ENCODE results near the gene RNF38.
"Not testable (repeated sequence)": the region's sequence is repeated elsewhere in the genome, so short reads cannot be mapped to it uniquely, and the experiment has no call there.

Gene RNF38

DNA sequence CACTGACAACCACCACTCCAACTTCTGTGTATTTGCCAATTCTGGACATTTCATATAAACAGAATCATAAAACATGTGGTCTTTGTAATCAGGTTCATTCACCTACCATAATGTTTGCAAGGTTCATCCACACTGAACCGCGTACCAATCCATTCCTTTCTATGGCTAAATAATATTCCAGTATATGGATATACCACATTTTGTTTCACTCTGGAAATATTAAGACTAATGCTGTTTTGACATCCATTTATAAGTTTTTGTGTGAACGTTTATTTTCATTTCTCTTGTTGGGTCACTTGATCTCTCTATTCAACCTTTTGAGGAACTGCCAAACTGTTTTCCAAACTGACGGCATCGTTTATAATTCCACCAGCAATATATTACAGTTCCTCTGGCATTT is 26.3 kb upstream of the RNF38 start:
- DNase-seq (ENCODE audit: insufficient read length, low spot score) = no peak
- no peak for TF ChIP-seq POLR2A (IDR thresholded peaks at IDR 0.05; ENCODE audit: low read depth, low read length)
- no peak for FAIRE-seq

DNA sequence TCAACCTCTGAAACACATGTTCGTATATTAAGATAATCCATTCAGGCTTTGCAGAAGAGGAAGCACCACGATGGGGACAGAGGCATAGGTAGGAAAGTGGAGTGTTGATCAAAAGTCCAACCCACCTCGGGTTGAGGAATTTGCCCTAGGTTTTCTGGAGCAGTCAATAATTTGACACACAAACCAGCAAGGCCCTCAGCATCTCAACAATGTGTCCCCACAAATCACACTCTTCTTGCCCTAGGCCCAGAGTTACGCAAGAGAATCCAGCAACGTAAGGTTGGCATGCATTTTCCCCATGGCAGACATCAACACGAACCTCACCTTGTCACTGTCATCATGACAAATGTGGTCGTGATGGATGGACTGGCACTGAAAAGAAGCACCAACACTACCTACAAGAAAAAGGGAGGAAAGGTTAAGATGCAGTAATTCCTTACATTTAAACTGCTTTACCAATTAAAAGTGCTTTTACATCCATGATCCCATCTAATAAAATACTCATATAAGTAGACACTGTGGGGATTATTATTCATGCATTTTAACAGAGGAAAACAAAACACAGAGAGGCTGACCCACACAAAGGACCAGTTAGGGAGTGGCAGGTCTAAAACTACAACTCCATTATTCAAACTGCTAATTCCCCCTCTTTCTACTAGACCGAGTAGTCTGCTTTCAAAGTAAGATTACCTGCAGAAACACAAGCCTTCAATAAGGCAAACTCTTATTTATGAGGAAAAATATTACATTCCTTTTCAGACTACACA is 24.4 kb upstream of the RNF38 start:
- no peak for FAIRE-seq

DNA sequence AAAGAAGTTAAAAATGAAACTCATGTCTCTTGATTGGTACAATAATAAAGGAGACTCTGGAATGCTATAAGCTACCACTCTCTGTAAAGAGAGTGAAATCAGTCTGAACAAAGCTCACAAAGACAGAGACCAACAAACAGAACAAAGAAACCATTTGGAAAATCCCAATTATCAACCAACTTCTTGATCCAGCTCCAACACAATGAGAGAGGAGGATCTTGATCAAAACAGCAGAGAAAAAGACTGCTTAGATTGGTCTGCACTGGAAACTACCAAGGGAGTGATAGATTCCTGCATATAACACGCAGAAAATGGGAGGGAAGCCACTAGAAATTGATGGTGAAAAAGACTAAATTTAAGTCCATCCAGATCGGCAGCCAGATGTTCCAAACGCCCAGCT is 23.1 kb upstream of the RNF38 start:
- FAIRE-seq = no peak

More for the DNA sequence above, 24.4 kb upstream of the RNF38 start:
- DNase-seq (ENCODE audit: insufficient read length, low spot score) = no peak
- TF ChIP-seq POLR2A (IDR thresholded peaks at IDR 0.05; ENCODE audit: low read depth, low read length) = no peak

DNA sequence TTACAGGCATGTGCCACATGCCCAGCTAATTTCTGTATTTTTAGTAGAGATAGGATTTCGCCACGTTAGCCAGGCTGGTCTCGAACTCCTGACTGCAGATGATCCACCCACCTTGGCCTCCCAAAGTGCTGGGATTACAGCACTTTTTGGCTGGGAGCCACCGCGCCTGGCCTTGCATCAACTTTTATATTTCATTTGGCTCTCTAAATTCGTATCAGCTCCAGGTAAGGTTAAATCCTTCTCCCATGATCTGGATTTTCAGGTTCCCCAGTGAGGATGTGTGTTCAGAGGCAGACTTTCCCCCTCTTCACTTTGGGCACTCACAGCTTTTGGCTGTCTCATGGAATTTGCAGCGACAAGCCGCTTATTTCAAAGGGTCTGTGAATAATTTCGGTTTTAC is 16.8 kb upstream of the RNF38 start:
- TF ChIP-seq POLR2A (IDR thresholded peaks at IDR 0.05; ENCODE audit: low read depth, low read length) = no peak
- FAIRE-seq (no peak), DNase-seq (ENCODE audit: insufficient read length, low spot score) (no peak)

More for the DNA sequence above, 23.1 kb upstream of the RNF38 start:
- TF ChIP-seq POLR2A (IDR thresholded peaks at IDR 0.05; ENCODE audit: low read depth, low read length) = no peak
- DNase-seq (ENCODE audit: insufficient read length, low spot score) = no peak

DNA sequence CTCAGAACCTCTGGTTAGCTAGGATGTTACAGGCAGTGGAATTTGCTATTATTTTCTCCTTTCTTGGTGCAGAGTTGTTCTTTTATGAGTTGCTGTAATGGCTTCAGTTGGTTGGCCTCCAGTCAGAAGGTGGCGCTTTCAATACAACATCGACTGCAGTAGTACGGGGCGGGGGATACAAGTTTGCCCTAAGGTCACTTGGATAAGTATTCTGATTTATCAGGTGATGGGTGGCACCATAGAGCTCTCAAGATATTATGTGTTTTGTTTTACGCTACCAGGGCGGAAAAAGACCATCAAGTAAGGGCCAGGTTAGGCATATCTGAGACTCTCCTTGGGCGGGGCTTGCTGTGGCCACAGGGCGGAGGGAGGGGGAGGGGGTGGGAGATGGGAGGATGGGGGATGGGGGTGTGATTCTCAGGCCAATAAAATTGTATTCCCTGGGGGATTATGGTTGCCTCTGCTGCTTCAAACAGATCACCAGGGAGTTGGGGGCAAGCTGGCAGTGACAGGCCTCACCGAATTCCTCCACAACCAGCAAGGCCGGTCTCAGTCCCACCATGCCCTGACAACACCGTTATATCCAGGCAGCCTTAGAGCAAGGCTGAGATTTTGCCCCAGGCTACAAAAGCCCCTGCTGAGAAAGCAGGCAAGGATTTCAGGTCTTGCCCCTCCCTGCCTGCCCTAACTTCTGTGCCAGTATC is 15.9 kb upstream of the RNF38 start:
- FAIRE-seq = no peak
- DNase-seq (ENCODE audit: insufficient read length, low spot score) = no peak
- no peak for TF ChIP-seq POLR2A (IDR thresholded peaks at IDR 0.05; ENCODE audit: low read depth, low read length)

DNA sequence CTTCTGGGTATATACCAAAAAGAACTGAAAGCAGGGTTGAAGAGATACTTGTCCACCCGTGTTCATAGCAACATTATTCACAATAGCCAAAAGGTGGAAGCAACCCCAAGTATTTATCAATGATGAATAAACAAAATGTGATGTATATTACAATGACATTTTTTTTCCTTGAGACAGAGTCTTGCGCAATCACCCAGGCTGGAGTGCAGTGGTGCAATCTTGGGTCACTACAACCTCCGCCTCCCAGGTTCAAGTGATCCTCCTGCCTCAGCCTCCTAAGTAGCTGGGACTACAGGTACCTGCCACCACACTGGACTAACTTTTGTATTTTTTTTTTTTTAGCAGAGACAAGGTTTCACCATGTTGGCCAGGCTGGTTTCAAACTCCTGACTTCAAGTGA is 11.3 kb upstream of the RNF38 start:
- DNase-seq (ENCODE audit: insufficient read length, low spot score); FAIRE-seq: not testable (repeated sequence)

DNA sequence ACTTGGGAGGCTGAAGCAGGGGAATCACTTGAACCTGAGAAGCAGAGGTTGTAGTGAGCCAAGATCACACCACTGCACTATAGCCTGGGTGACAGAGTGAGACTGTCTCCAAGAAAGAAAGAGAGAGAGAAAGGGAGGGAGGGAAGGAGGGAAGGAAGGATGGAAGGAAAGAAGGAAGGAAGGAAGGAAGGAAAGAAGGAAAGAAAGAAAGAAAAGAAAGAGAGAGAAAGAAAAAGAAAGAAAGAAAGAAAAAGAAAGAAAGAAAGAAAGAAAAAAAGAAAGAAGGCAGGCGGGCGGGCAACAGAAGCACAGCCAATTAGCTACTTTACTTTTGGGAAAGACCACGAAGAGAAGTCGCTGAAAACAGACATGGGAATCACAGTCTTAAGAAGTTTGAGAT is 9.0 kb upstream of the RNF38 start:
- not testable (repeated sequence) for FAIRE-seq

DNA sequence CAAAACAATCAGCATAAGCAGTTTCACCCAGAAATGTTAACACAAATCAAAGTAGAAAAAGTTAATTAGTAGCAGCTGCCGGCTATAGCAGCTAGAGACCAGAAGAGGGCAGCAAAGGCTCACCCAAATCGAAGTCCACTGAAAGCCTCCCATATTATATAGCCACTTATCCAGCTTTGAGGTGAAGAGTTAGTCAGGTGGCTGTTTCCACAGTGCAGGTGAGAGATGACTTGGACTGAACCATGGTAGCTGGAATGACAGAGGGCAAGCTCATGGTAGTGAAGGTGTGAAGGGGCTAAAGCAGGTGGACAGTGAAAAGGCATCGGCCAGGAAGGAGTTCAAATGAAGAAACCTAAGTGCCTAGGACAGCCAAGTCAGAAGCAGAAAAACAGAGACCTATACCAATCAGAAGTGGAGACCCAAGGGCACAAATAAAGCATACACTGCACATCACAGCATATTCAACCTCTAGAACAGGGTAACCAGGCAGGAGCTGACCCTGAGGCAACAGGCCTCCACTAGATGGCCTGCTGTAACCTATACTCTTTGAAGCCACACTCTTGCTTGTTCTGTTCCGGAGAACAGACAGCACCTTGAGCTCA is 7.2 kb upstream of the RNF38 start:
- DNase-seq (ENCODE audit: insufficient read length, low spot score) (no peak), FAIRE-seq (no peak)
- no peak for TF ChIP-seq POLR2A (IDR thresholded peaks at IDR 0.05; ENCODE audit: low read depth, low read length)

More for the DNA sequence above, 9.0 kb upstream of the RNF38 start:
- DNase-seq (ENCODE audit: insufficient read length, low spot score) = not testable (repeated sequence)

DNA sequence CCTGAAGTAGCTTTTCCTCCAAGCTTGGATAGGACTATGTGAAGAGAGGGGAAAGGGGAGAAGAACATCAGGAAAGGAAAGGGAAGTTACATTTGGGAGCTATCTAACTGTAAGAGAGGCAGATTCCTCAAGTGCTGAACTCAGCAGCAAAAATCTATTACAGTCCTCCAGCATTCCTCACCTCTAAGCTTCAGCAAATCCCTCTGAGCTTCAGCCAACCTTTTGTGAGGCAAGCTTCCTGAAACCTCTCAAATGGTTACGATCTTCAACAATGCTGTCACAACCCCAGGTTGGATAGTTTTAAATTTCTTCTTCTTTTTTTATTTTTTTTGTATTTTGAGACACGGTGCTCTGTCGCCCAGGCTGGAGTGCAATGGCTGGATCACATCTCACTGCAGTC is 2.5 kb upstream of the RNF38 start:
- no peak for TF ChIP-seq POLR2A (IDR thresholded peaks at IDR 0.05; ENCODE audit: low read depth, low read length)
- DNase-seq (ENCODE audit: insufficient read length, low spot score) = no peak
- FAIRE-seq = no peak

DNA sequence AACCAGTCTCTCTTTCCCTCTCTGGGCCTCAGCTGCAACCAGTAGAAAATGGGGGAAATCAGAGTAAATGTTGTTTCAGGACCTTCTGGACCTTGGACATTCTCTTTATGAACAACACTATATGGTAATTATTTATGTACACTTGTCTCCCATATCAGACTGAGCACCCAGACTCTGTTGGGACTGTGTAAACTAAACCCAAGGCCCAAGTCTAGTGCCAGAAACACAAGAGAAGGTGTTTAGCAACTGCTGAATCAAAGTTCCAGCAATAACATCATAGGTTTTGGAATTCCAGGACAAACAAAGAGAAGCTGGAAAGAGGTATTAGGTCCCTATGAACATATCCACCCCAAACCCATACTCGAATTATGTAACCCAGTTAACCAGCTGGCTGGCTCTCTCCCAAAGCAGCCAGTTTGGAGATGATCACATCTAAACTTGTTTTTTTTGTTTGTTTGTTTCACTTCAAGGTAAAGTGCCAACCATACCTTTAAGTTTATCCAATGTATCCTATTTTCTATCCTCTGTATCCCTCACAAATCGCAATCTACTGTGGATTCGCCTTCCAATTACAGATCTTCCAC is 1.9 kb upstream of the RNF38 start:
- TF ChIP-seq POLR2A (IDR thresholded peaks at IDR 0.05; ENCODE audit: low read depth, low read length) = no peak
- DNase-seq (ENCODE audit: insufficient read length, low spot score) (no peak), FAIRE-seq (no peak)

DNA sequence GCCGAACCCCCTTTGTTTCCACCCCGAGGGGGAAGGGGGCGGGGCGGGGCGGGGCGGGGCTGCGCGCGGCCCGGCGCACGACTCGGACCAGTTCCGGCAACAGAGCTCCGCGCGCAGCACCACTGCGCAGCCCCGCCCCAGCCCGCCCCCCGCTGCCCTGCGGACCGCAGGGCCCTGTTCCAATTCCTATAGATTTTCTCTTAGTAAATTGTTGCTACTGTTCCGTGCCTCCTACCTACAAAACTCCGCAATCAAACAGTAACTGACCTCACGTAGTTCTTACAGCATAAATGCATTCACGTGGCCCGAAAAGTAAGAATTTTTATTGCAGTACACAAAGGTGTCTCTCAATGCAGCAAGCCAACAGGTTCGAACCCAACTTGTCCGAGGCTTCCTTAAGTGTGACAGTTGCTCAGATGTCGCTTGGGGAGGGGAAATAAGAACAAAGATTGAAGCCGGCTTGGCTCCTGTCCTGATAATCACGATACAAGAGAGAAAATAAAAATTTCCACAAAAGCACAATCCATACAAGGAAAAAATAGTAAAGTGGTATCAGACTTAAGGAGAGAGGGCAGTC is 1.2 kb upstream of the RNF38 start:
- DNase-seq (ENCODE audit: insufficient read length, low spot score) = peak; percentile 47

DNA sequence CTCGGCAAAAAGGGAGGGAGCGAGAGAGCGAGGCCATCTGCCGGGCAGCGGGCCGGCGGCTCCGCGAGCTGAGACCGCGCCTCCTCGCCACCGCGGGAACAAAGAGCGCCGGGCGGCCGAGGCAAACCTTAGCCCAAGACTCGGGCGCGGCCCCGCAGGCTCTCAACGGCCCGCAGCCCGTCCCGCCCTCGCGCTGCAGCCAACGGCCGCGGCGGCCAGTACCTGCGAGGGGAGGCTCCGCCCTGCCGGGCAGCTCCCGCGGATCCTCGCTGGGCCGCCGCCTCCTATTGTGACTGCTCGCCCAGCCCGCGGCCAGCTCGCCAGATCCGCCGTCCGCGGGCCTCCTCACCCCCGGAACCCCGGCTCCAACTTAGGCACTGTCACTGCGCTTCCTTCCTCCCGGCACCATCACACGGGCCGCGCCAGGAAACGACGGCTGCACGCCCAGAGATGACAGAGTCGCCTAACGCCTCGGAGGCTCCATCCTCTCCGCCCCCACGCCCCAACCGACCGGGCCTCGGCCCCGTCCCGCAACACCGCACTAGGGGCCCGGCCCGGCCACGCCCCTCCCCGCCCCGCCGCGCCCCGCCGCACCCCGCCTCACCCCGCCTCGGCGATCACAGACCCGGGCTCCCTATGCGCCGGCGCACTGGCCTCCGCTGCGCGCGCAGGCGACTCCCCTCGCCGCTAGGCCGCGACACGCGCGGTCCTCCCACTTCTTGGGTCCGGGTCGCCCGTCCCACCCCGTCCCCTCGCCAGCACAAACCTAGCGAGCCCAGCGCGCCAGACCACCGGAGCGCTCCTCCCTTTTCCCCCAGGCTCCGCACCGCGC is 479 bp upstream of the RNF38 start:
- peak; percentile 47; the same call in 1 of the 2 replicates for TF ChIP-seq POLR2A (IDR thresholded peaks at IDR 0.05; ENCODE audit: low read depth, low read length)

More for the DNA sequence above, 1.2 kb upstream of the RNF38 start:
- no peak for TF ChIP-seq POLR2A (IDR thresholded peaks at IDR 0.05; ENCODE audit: low read depth, low read length)
- FAIRE-seq = no peak

DNA sequence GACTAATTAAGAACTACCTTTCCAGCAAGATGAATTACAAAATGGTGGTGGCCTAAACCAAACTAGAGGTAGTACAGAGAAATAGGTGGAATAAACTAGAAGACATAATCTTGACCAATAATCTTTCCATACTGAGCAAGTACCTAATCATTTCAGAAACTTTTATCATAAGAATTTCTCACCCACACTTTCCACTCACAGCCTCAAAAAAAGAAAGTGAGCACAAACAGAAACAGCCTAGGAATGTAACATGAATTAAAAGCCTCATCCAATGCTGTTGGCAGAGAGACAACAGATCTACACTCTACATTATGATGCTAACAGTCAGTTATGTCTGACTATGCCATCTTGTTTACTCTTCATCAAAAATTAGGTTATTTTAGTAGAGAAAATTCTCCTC is 1.3 kb downstream of the RNF38 start:
- no peak for TF ChIP-seq POLR2A (IDR thresholded peaks at IDR 0.05; ENCODE audit: low read depth, low read length)
- no peak for FAIRE-seq
- no peak for DNase-seq (ENCODE audit: insufficient read length, low spot score)

More for the DNA sequence above, 479 bp upstream of the RNF38 start:
- FAIRE-seq (no peak), DNase-seq (ENCODE audit: insufficient read length, low spot score) (peak; percentile 79)
